Measurements from ENCODE around the gene LRRC43.
"Not testable (repeated sequence)": the region's sequence is repeated elsewhere in the genome, so short reads cannot be mapped to it uniquely, and the experiment has no call there.

LRRC43 gene

DNA sequence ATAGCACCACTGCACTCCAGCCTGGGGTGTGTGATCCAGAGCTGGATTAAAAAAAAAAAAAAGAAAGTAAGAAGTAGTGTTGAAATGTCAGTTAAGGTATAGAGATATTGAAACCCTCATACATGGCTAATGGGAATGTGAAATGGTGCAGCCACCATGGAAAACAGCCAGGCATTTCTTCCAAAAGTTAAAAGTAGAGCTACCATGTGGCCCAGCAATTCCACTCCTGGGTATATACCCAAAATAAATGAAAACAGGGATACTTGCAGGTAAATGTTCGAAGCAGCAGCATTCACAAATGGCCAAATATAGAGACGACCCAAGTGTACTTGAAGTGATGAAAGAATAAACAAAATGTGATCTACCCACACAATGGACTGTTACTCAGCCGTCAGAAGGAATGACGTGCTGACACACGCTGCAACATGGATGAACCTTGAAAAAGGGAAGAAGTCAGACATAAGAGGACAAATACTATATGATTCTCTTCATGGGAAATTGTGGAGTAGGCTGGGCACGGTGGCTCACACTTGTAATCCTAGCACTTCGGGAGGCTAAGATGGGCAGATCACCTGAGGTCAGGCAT is 24.1 kb upstream of the LRRC43 start:
- no peak for FAIRE-seq

- no peak for FAIRE-seq
These were observed 23.0 kb upstream of the LRRC43 start for GRCh38 chr12:122159882-122160281.

- no peak for FAIRE-seq
These were observed 22.2 kb upstream of the LRRC43 start for GRCh38 chr12:122160761-122161160.

- FAIRE-seq = no peak
These were observed 21.2 kb upstream of the LRRC43 start for GRCh38 chr12:122161682-122162081.

GRCh38 chr12:122162976-122163375 is 19.9 kb upstream of the LRRC43 start:
- no peak for FAIRE-seq

DNA sequence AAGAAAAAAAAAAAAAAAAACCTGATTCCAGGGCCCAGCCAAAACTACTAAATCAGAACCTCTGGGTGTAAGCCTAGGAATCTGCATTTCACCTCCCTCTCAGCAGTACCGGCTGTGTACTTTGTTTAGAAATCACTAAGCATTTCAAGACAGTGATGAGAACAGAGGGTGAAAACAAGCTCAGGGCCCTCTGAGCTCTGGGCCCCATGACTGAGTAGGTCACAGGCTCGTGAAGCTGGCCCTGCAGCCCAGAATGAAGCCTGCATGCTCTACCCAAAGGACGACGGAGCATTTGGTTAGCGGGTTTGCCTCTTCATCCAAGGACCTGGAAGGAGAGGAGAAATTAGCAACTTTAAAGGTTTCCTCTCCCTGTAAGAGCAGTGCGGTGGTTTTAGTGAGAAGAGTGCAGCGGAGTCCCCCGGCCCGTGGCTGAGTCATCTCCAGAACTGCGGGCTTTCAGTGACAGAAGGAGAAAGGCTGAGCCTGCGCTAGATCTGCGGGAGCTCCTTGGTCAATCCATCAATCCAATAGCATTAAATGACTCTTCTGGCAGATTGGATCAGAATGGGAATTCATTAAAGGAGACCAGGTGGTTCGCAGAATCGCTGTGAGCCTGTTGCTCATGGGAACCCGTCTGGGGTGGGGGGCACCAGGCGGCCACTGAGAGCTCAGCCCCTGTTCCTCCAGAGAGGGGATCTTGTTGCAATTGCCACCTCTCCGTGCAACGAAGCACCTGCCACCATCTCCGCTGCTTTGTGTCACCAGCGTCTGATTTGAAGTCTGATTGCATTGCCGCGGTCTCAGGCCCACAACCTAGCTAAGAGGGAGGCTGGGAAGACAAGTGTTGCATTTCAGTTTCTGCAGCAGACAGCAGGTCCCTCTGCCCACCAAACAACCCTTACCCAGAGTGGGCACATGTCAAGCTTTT is 16.2 kb upstream of the LRRC43 start:
- FAIRE-seq = no peak

DNA sequence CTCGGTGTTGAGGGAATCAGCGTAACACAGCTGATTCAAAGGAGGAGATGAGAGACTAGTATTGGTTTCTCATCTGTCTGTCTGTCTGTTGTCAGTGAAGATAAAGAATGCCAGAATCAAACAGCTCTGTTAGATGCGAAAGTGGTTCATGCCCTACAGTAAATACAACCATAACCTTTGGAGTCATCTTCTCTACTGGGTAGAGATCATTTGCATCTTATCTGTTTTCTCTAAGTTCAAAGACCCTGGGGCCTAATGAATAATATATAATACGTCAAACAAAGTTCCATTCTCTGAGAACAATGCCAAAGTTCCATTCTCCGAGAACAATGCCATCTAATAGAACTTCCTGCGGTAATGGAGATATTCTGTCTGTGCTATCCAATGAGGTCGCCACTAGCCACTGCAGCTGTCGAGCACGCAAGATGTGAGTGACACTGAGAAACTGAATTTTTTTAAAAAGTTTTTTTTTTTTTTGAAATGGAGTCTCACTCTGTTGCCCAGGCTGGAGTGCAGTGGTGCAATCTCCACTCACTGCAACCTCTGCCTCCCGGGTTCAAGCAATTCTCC is 15.5 kb upstream of the LRRC43 start:
- no peak for FAIRE-seq

GRCh38 chr12:122168492-122168891 is 14.4 kb upstream of the LRRC43 start:
- no peak for FAIRE-seq

DNA sequence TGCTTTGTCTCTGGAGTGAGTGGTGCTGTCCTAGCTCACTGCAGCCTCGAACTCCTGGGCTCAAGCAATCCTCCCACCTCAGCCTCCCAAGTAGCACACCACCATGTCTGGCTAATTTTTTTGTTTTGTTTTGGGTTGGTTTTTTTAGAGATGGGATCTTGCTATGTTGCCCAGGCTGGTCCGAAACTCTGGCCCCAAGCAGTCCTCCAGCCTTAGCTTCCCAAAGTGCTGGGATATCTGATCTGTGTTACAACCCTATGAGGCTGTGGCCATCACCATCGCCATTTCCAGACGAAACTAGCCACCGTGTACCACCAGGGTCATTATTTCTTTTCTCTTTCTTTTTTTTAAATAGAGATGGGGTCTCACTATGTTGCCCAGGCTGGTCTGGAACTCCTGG is 11.5 kb upstream of the LRRC43 start:
- no peak for FAIRE-seq

- no peak for FAIRE-seq
These were observed 10.5 kb upstream of the LRRC43 start for GRCh38 chr12:122172262-122172939.

- FAIRE-seq = no peak
These were observed 8.6 kb upstream of the LRRC43 start, which contains the start of gene IL31 for GRCh38 chr12:122174155-122174845. IL31 (minus strand) TSS chr12:122174221; CDS start chr12:122174172, 49 bp downstream.

DNA sequence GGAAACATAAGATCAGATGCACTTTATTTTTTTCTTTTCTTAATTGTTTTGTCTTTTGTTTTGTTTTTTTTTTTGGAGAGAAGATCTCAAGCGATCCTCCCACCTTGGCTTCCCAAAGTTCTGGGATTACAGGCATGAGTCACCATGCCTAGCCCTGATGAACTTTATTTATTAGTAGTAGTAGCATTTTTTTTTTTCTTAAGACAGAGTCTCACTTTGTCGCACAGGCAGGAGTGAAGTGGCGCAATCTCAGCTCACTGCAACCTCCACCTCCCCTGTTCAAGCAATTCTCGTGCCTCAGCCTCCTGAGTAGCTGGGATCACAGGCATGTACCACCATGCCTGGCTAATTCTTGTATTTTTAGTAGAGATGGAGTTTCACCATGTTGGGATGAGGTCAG is 6.5 kb upstream of the LRRC43 start:
- FAIRE-seq = not testable (repeated sequence)

DNA sequence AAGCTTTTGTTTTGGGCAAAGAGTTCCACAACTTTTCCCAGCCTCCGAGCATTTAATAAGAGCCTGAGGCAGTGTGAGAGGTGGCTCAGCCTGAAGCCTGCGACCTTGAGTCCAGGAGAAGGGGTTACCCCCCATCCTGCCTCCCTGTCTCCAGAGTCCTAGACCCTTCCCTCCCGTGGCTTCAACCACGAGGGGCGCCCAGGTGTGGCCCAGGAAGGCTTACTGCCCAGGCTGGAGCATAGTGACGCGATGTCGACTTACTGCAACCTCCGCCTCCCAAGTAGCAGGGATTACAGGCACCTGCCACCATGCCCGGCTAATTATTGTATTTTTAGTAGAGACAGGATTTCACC is 641 bp downstream of the LRRC43 start:
- no peak for FAIRE-seq

DNA sequence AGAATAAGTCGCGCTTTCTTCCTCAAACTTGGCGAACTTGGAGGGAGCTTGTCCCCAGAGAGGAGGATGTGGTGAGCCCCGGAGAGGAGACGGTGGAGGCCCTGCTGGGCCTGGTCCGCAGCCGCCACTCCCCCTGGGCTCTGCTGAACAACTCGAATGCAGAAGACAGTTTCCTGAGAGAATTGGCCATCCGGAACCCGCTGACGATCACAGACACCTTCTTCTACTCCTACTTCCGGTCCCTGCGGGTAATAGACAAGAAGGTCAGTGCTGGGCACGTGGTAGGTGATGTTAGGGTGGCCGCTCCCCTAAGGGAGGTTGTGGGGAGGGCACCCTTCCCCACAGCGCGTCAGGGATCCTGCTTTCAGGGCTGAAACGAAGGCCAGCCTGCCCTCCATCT is 1.6 kb downstream of the LRRC43 start:
- FAIRE-seq = no peak

- no peak for FAIRE-seq
These were observed 2.2 kb downstream of the LRRC43 start for GRCh38 chr12:122185079-122185478.

GRCh38 chr12:122185494-122186082 is 2.7 kb downstream of the LRRC43 start:
- no peak for FAIRE-seq

GRCh38 chr12:122187466-122187865 is 4.5 kb downstream of the LRRC43 start:
- FAIRE-seq = no peak

- no peak for FAIRE-seq
These were observed 6.9 kb downstream of the LRRC43 start for GRCh38 chr12:122189626-122190475.

GRCh38 chr12:122190842-122191668 is 8.1 kb downstream of the LRRC43 start:
- peak; percentile 44 for FAIRE-seq

DNA sequence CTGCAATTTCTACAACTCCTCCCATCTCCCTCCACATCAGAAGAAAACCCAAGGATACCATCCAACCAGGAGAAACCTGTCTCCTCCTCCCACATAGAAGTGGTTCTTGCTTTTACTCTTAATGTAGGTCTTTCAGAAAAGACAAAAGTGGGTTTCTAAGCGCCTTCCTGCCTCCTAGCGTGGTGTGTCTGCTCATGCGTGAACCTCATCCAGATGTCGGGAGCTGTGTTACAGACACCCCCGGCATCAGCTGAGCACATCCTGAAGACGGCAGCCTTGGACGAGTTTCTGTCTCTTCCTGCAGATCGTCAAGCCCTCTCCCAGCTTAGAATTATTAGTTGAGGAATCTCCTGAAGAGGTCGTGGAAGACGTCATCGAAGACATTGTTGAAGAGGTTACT is 9.5 kb downstream of the LRRC43 start:
- no peak for FAIRE-seq

DNA sequence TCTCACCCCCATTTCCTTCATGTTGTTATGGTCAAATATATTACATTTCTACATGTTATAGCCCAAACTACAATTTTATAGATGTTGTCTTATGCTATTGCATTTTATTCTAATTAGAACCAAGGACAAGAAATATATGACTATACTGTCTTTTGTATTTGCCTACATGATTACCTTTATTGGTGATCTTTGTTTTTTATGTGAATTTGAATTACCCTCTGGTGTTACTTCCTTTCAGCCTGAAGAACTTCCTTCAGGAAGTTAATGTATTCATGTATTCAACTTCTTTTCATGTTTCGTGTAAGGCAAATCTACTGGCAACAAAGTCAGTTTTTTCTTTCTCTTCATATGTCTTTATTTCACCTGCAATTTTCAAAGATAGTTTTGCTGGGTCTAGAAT is 11.9 kb downstream of the LRRC43 start:
- no peak for FAIRE-seq
